Left colon (tissue), 2 donors: Measurements from ENCODE around the gene SNX15. TPM values are rescaled to one million over a fixed set of nuclear protein-coding genes. Genes with fewer than 3 reads are reported as not detected.

Experiments
- ATAC-seq: fragments of 200-7000 bp; cut with Tn5 transposase; one replicate; pipeline ENCODE4 v1.9.1; 2020; ENCODE audit warnings: mild to moderate bottlenecking, moderate library complexity
- DNase-seq, 2 donors: peaks; one replicate each; pipeline ENCODE4 v3.0.0-alpha.2; 2020
- intact Hi-C, 2 donors: fragments of 100-400 bp; cut with DNase I in 1 of 2; cut with micrococcal nuclease in 1 of 2; formaldehyde crosslinking; loops; one replicate each; pipeline versions ENCODE4 v1.11.2 to v1.14.0; 2022; cut with DNase I, micrococcal nuclease
- microRNA-seq, 2 donors: library from miRNA; unstranded; fragments of <30 nt; microRNA quantifications; one replicate each; pipeline versions ENCODE4 v1.1.0 to v1.2.0, GENCODE V29; 2020
- total RNA-seq, 2 donors: library from RNA; stranded (reverse); fragmentation: NEBNext Ultra II Directional; extraction: Animal tissue kit (Norgen Biotek cat#: 25700); gene quantifications; one replicate each; pipeline ENCODE4 v1.2.1, GENCODE V29; 2021
- donor health status: DM: no; HTN: no; CAD: no.
- donor health status: DM: yes; HTN: yes; CAD: no.

The SNX15 gene
- total RNA-seq, 2 donors from 2014 or later: 38.9 to 41.4 TPM

GRCh38 chr11:65071907-65072630 lies 44.8 kb downstream of the SNX15 start:
- intact Hi-C loops: no loop called here
- ATAC-seq: no peak
- DNase-seq: no peak

- ATAC-seq (no peak), DNase-seq (no peak)
- intact Hi-C loops: no loop called here
Observed at GRCh38 chr11:65072631-65072966, 45.4 kb downstream of the SNX15 start.

- ATAC-seq: no peak
- DNase-seq: no peak
- intact Hi-C loops: no loop called here
Observed at GRCh38 chr11:65077451-65077850, 50.2 kb downstream of the SNX15 start.

- intact Hi-C loops: no loop called here
- peak; percentile 61 to 86 for DNase-seq
- ATAC-seq: peak; percentile 98
Observed at GRCh38 chr11:65078151-65078550, 50.9 kb downstream of the SNX15 start.

- intact Hi-C loops: no loop called here
- DNase-seq (no peak), ATAC-seq (no peak)
Observed at GRCh38 chr11:65078786-65079342, 51.6 kb downstream of the SNX15 start.

- ATAC-seq: no peak
- no peak for DNase-seq
- intact Hi-C loops: no loop called here
Observed at GRCh38 chr11:65083134-65083833, 56.0 kb downstream of the SNX15 start.

- ATAC-seq (peak; percentile 98), DNase-seq (peak; percentile 93 to 95)
- intact Hi-C loops: no loop called here
Observed at GRCh38 chr11:65083834-65084597, 56.8 kb downstream of the SNX15 start, which contains the start of the genes CDCA5 and ZFPL1. CDCA5 (minus strand) TSS chr11:65084040; CDS start chr11:65083978, 62 bp downstream. ZFPL1 (plus strand) TSS chr11:65084222; CDS start chr11:65084699, 477 bp downstream.

GRCh38 chr11:65084598-65085375 lies 57.5 kb downstream of the SNX15 start:
- peak; percentile 7 for ATAC-seq
- no peak for DNase-seq
- intact Hi-C loops: no loop called here

GRCh38 chr11:65085446-65085845 lies 58.2 kb downstream of the SNX15 start:
- ATAC-seq (no peak), DNase-seq (no peak)
- intact Hi-C loops: no loop called here

- no peak for ATAC-seq
- DNase-seq: no peak
- intact Hi-C loops: no loop called here
Observed at GRCh38 chr11:65086809-65087208, 59.6 kb downstream of the SNX15 start.

- intact Hi-C loops: no loop called here
- ATAC-seq: no peak
- DNase-seq: no peak
Observed at GRCh38 chr11:65087216-65087615, 60.0 kb downstream of the SNX15 start.

- no peak for DNase-seq
- no peak for ATAC-seq
- intact Hi-C loops: no loop called here
Observed at GRCh38 chr11:65087827-65088226, 60.6 kb downstream of the SNX15 start.

GRCh38 chr11:65089621-65090020 lies 62.4 kb downstream of the SNX15 start:
- intact Hi-C loops: no loop called here
- no peak for DNase-seq
- ATAC-seq: no peak

Small RNA genes lying within 50 kb of the gene (microRNA-seq; reads per million reads assigned to microRNA genes)
- 0.53 to 4.1 reads per million in 2 donors for gene MIR6879

Other genes with a start within 250 kb of the SNX15 start
- 100 to 1,000 TPM; 201 to 216 TPM for gene SF1, start 248.9 kb upstream of the SNX15 start, total RNA-seq
- gene MAP4K2, start 224.2 kb upstream of the SNX15 start, total RNA-seq: 10 to 100 TPM in 1 of 2 donors, 1 to 10 TPM in 1; 7.3 to 13.9 TPM
- gene MEN1, start 216.9 kb upstream of the SNX15 start, total RNA-seq: 10 to 100 TPM; 21.0 to 25.5 TPM
- gene CDC42BPG, start 182.8 kb upstream of the SNX15 start, total RNA-seq: 10 to 100 TPM; 44.5 to 45.5 TPM
- gene EHD1, start 148.8 kb upstream of the SNX15 start, total RNA-seq: 10 to 100 TPM; 76.1 to 91.5 TPM
- 10 to 100 TPM; 25.3 to 43.4 TPM for gene ATG2A, start 110.2 kb upstream of the SNX15 start, total RNA-seq
- 10 to 100 TPM; 25.1 to 39.6 TPM for gene PPP2R5B, start 102.8 kb upstream of the SNX15 start, total RNA-seq
- not detected for gene GPHA2, start 91.5 kb upstream of the SNX15 start, total RNA-seq
- gene MAJIN, start 55.3 kb upstream of the SNX15 start, total RNA-seq: not detected
- 10 to 100 TPM; 17.4 to 17.6 TPM for gene BATF2, start 30.5 kb upstream of the SNX15 start, total RNA-seq
- 10 to 100 TPM; 59.1 to 60.3 TPM for gene ARL2, start 13.3 kb upstream of the SNX15 start, total RNA-seq
- gene SAC3D1, start 13.8 kb downstream of the SNX15 start, total RNA-seq: 10 to 100 TPM; 11.1 to 11.6 TPM
- gene NAALADL1, start 31.1 kb downstream of the SNX15 start, total RNA-seq: 10 to 100 TPM in 1 of 2 donors, 1 to 10 TPM in 1; 7.8 to 34.1 TPM
- 1 to 10 TPM; 3.0 to 7.3 TPM for gene CDCA5, start 56.6 kb downstream of the SNX15 start, total RNA-seq
- gene ZFPL1, start 56.8 kb downstream of the SNX15 start, total RNA-seq: 10 to 100 TPM; 45.3 to 45.6 TPM
- gene VPS51, start 68.8 kb downstream of the SNX15 start, total RNA-seq: 100 to 1,000 TPM; 174 to 186 TPM
- 10 to 100 TPM; 24.6 to 36.0 TPM for gene TM7SF2, start 84.4 kb downstream of the SNX15 start, total RNA-seq
- 1 to 10 TPM; 7.3 to 9.7 TPM for gene ZNHIT2, start 90.3 kb downstream of the SNX15 start, total RNA-seq
- 100 to 1,000 TPM; 701 to 737 TPM for gene FAU, start 94.7 kb downstream of the SNX15 start, total RNA-seq
- gene MRPL49, start 94.9 kb downstream of the SNX15 start, total RNA-seq: 10 to 100 TPM; 47.0 to 54.5 TPM
- gene SYVN1, start 107.1 kb downstream of the SNX15 start, total RNA-seq: 10 to 100 TPM; 64.5 to 70.4 TPM
- gene SPDYC, start 142.8 kb downstream of the SNX15 start, total RNA-seq: not detected
- gene CAPN1, start 154.5 kb downstream of the SNX15 start, total RNA-seq: 100 to 1,000 TPM; 316 to 367 TPM
- gene POLA2, start 234.5 kb downstream of the SNX15 start, total RNA-seq: 1 to 10 TPM; 4.3 to 9.8 TPM